T-helper 22 cell (primary cell): ENCODE results near the gene TCP11L1.
"Not testable (repeated sequence)": the region's sequence is repeated elsewhere in the genome, so short reads cannot be mapped to it uniquely, and the experiment has no call there.

ENCODE experiments used
- DNase-seq: peaks from one replicate; pipeline ENCODE4 v3.0.0-alpha.2; 2020; ENCODE audit warnings: low read depth

The TCP11L1 gene

GRCh38 chr11:33029218-33029617 lies 10.2 kb upstream of the TCP11L1 start:
- DNase-seq, result not testable (repeated sequence)

DNA sequence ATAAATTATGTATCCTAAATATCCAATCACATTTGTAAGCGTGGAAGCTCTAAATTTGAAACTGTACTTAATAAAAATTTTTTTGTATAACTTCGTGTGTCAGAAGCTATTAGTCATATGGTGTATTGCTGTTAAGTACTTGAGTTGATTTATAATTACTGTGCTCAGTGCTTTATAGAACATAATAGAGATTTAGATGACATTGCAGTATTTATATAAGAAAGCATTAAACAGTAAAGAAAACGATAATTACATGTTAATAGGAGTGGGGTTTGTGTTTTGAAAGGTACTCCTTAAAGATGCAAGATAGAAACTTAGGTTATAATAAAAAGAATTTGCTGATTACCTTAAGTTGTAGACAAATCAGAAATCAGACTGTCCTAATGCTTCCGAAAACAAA lies 5.9 kb upstream of the TCP11L1 start:
- DNase-seq, result no peak

DNA sequence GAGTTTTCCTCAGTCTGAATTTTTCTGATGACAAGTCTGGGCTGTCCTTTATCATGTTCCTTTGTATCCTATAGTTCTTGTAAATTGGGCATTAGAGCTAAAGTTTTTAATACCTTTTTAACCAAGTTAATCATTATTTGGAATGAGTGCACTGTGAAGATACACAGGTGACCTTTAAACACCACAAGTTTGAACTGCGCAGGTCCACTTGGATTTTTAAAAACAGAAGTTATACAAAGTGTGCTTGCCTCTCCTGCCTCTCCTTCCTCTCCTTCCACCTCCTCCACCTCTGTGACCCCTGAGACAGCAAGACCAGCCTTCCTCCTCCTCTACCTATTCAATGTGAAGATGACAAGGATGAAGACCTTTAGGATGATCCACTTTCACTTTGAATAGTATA lies 4.4 kb upstream of the TCP11L1 start:
- no peak for DNase-seq

DNA sequence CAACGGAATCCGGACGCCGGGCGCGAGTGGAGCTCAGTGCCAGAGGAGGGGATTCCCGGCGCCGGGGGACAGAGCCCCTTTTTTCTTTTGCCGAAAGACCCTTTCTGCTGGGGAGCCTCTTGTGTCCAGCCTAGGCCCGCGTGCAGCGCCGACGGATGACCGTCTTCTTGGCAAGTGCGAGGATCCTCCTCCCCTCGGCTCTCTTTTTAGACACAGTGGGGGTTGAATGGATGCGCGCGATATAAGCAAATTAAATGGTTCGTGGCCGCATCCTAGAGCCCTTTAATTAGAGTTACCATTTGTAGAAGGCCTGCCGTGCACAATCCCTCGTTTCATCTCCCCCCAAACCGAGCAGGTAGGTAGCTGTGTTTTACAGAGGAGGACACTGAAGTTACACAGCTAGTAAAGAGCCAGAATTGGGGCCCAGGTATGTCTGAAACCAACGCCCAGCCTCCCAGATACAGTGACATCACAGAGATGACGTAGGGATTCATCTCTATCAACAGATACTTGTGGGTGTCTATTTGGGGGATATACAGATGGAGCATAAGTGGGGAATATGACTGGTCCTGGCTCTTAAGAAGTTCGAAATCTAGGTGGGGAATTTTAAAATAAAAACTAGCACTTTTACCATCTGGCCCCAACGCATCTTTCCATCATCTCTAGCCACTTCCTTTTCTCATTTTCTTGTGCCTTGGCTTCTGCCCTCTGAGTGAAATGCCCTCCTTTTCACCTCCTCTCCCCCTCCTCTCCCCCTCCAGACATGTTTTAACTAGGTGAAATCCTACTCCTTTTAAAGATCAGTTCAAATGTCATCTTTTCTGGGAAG lies 875 bp downstream of the TCP11L1 start:
- DNase-seq, result peak; percentile 19

DNA sequence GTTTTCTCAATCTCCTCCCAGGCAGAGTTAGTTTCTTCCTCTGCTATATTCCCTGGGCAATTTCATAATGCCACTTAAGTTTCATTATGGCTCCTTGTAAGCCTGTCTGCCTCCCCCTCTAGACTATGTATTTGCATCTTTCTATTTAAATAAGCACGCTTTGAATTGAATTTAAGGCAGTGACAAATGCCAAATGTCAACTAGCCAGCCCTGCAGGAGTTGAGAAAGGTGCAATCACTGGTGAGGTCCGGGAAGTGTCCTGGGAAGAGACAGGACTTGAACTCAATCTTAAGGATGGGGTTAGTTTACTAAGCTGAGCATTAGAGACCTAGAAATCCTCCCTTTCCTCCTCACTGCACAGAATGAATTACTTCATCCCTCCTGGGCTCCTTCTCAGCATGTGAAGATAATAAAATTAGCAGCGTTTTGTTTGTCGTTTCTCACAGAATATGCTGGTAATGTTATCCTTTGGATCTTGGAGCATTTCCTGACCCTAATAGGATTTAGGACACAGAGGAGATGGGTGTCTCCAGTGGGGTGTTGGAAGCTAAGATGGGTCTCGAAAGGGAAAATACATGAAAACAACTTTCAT lies 1.6 kb downstream of the TCP11L1 start:
- no peak for DNase-seq

GRCh38 chr11:33043221-33043830 lies 4.0 kb downstream of the TCP11L1 start:
- no peak for DNase-seq

- no peak for DNase-seq
Observed at GRCh38 chr11:33044285-33044756, 4.9 kb downstream of the TCP11L1 start.

DNA sequence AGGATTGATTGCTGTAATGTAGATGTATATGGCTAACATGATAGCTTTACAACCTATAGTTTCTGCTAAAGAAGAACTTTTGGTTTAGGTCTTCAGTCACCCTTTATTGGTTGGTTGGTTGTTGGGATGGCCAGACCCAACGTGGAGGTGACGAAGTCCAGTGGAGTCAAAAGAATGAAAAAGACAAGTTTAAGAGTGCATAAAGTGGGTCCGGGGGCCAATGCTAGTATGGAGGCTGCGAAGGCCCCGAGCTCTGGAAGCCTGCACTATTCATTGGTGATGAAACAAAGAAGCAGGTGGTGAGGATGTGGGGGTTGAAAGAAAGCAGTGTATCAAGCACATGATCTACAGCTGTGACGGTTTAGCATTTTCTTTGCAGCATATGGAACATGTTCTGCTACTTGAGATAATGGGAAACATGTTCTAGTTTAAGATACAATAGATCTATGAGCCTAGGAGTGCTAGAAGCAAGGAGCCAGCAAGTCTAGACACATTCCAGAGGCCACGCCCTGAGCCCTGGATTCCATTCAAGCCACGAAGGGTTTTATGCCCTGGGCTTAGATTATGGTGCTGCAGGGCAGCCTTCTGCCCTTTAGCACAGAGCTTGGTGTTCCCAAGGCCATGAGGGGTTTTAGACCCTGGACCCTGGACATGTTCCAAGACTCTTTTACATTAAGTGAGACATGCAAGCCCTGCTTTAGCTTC lies 6.3 kb downstream of the TCP11L1 start:
- DNase-seq, result no peak

- DNase-seq, result not testable (repeated sequence)
Observed at GRCh38 chr11:33048701-33049100, 9.3 kb downstream of the TCP11L1 start.

- DNase-seq, result not testable (repeated sequence)
Observed at GRCh38 chr11:33049565-33050408, 10.4 kb downstream of the TCP11L1 start.

GRCh38 chr11:33052231-33052630 lies 12.9 kb downstream of the TCP11L1 start:
- no peak for DNase-seq

DNA sequence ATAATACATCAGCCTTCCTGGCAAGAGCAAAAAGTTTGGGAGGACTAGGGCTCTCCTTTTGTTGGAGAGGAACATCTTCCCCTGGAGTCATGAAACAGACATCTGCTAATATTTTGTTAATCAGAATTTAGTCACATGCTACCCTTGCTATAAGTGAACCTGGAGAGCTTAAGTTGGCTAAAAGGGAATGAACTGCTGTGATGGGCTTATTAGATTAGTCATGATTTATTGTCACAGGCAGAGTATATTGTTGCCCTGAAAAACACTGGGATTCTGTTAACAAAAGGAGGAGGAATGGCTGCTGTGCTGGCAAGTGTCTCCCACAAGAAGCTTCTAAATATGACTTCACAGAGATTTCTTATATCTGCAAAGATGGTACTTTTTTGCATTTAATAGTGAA lies 16.0 kb downstream of the TCP11L1 start:
- DNase-seq, result no peak

GRCh38 chr11:33057284-33057683 lies 17.9 kb downstream of the TCP11L1 start:
- DNase-seq, result no peak

DNA sequence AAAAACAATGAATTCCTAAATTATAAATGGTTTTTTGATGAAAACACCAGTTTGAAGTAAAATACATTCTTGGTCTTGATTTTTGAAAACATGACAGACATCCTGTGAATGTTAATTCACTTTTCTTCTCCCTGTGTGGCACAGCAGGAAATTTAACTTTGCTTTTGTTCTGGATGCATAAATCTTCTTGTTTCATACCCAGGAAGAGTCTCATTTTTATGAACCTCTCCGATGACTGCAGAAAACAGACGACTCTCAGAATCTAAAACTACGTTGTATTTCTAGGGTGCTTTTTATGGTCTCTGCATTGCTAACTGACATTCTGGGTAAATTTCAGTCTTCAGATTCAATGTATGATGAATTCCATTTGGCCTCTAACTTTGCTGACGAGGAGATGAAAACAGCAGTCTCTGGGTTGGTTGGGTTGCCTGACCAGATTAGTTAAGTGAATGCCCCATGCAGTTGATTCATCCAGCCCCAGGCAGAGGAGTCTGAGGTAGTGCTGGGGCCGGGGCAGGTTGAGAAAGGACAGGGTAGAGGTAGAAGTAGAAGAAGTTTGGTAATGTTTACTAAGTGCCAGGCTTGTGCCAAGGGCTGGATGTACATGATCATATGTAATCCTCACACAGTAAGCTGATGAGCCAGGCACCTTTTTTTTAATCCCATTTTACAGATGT lies 20.1 kb downstream of the TCP11L1 start:
- no peak for DNase-seq

DNA sequence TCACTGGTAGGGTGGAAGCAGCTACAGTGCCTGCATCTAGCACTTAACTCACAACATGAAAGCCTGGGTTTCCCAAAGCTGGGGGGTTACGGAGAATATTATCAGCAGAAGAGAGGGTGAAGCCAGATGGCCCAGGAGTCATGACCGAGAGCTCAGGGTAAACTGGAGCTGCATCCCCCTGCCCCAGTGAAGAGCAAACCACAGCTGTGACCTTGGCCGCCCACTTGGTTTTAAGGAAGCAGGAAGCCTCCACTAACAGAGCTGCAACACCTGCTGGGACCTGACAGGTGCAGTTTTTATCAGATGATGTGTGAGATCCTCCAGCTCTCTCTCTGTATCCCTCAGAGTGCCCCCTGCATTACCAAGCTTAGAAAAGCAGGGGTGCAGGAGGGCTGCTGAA lies 20.9 kb downstream of the TCP11L1 start:
- DNase-seq, result no peak

GRCh38 chr11:33062137-33062536 lies 22.8 kb downstream of the TCP11L1 start:
- no peak for DNase-seq

DNA sequence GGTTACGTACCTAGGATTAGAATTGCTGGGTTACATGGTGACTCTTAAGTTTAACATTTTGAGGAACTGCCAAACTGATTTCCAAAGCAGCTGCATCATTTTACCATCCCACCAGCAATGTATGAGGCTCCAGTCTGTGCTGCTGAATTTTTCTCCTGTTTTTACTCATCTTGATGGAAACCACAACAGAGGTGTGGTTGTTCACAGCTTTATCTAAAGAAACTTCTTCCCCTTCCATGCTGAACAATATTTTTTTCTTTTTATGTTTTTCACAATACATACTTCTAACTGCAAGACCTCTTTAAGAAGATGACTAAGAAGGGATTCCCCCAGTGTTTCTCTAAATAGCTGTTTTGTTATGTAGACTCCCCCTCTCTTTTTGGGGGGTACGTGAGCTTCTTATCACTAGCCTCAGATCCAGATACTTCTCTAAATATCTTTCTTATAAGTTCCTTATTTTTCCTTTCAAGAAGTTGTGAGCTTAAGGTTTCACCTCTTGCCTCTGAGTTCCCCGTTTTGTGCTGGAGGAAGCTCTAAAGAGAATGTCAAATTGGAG lies 24.0 kb downstream of the TCP11L1 start:
- DNase-seq, result no peak

GRCh38 chr11:33064033-33064825 lies 24.9 kb downstream of the TCP11L1 start:
- DNase-seq, result no peak

GRCh38 chr11:33064866-33065265 lies 25.5 kb downstream of the TCP11L1 start:
- DNase-seq, result no peak
